Trophoblast cell (in vitro differentiated cells and primary cell): Measurements from ENCODE around the gene CDK2AP2.
A peak's percentile ranks its signal among the peaks of the same experiment; 100 is the strongest.
"Not testable (repeated sequence)": the region's sequence is repeated elsewhere in the genome, so short reads cannot be mapped to it uniquely, and the experiment has no call there.

ENCODE experiments used
- DNase-seq, 2 donors: peaks; one replicate each; pipeline ENCODE4 v3.0.0-alpha.2; 2016
- H2AFZ ChIP-seq: 2 replicates; pipeline ENCODE4 v1.6.1; 2013; ENCODE audit warnings: low read length, moderate library complexity, mild to moderate bottlenecking; ENCODE audit not compliant: insufficient read depth, poor library complexity
- H2AK5ac ChIP-seq: 2 replicates; pipeline ENCODE4 v1.6.1; 2013; ENCODE audit warnings: mild to moderate bottlenecking, low read length
- H2BK120ac ChIP-seq: 2 replicates; pipeline ENCODE4 v1.6.1; 2013; ENCODE audit warnings: low read length, mild to moderate bottlenecking, moderate library complexity; ENCODE audit not compliant: insufficient read depth, poor library complexity
- H2BK12ac ChIP-seq: 2 replicates; pipeline ENCODE4 v1.6.1; 2013; ENCODE audit warnings: mild to moderate bottlenecking, low read length, moderate library complexity
- H2BK5ac ChIP-seq: 2 replicates; pipeline ENCODE4 v1.6.1; 2013; ENCODE audit warnings: low read length, low read depth, moderate library complexity, mild to moderate bottlenecking; ENCODE audit not compliant: poor library complexity
- H3K14ac ChIP-seq: 2 replicates; pipeline ENCODE4 v1.6.1; 2013; ENCODE audit warnings: mild to moderate bottlenecking, low read length
- H3K18ac ChIP-seq: 2 replicates; pipeline ENCODE4 v1.6.1; 2013; ENCODE audit warnings: mild to moderate bottlenecking, low read length
- H3K23ac ChIP-seq: 2 replicates; pipeline ENCODE4 v1.6.1; 2013; ENCODE audit warnings: low read length
- H3K27ac ChIP-seq: 2 replicates; pipeline ENCODE4 v1.5.1; 2013; ENCODE audit warnings: low read depth, mild to moderate bottlenecking, inconsistent platforms, low read length, moderate library complexity
- H3K27me3 ChIP-seq: 2 replicates; pipeline ENCODE4 v1.6.1; 2013; ENCODE audit warnings: inconsistent platforms, mild to moderate bottlenecking, low read length, moderate library complexity; ENCODE audit not compliant: insufficient read depth
- H3K36me3 ChIP-seq, 2 experiments: 1 replicate in 1 of 2; 2 replicates in 1 of 2; pipeline ENCODE4 v1.6.1; 2013; ENCODE audit warnings: low read length in 2 of 2, mild to moderate bottlenecking in 2 of 2, moderate library complexity in 1 of 2; ENCODE audit not compliant: insufficient read depth in 2 of 2, control insufficient read depth in 1 of 2
- H3K4ac ChIP-seq: 2 replicates; pipeline ENCODE4 v1.6.1; 2013; ENCODE audit warnings: low read depth, mild to moderate bottlenecking, low read length, moderate library complexity
- H3K4me1 ChIP-seq, 2 experiments: 1 replicate in 1 of 2; 2 replicates in 1 of 2; pipeline ENCODE4 v1.6.1; 2013; ENCODE audit warnings: low read length in 2 of 2, mild to moderate bottlenecking in 2 of 2, moderate library complexity in 1 of 2; ENCODE audit not compliant: insufficient read depth in 2 of 2, control insufficient read depth in 1 of 2
- H3K4me2 ChIP-seq: 2 replicates; pipeline ENCODE4 v1.6.1; 2013; ENCODE audit warnings: inconsistent platforms, mild to moderate bottlenecking, low read length, moderate library complexity
- H3K4me3 ChIP-seq: 2 replicates; pipeline ENCODE4 v1.5.1; 2013; ENCODE audit warnings: mild to moderate bottlenecking, low read depth, low read length, inconsistent platforms
- H3K79me1 ChIP-seq: one replicate; pipeline ENCODE4 v1.6.1; 2013; ENCODE audit warnings: low read length
- H3K79me2 ChIP-seq: 2 replicates; pipeline ENCODE4 v1.6.1; 2013; ENCODE audit warnings: low read length, mild to moderate bottlenecking; ENCODE audit not compliant: control insufficient read depth, insufficient read depth, poor library complexity
- H3K9ac ChIP-seq: 2 replicates; pipeline ENCODE4 v1.6.1; 2013; ENCODE audit warnings: mild to moderate bottlenecking, low read length
- H3K9me3 ChIP-seq: 2 replicates; pipeline ENCODE4 v1.6.1; 2013; ENCODE audit warnings: low read depth, mild to moderate bottlenecking, control low read depth, inconsistent platforms, low read length; ENCODE audit not compliant: insufficient read depth
- H4K12ac ChIP-seq: 2 replicates; pipeline ENCODE4 v1.6.1; 2013; ENCODE audit warnings: low read depth, mild to moderate bottlenecking, low read length, moderate library complexity
- H4K8ac ChIP-seq: 2 replicates; pipeline ENCODE4 v1.6.1; 2013; ENCODE audit warnings: low read depth, mild to moderate bottlenecking, low read length, moderate library complexity
- H4K91ac ChIP-seq: one replicate; pipeline ENCODE4 v1.6.1; 2013; ENCODE audit warnings: low read depth, mild to moderate bottlenecking, low read length, moderate library complexity
- WGBS: extraction: QIAGEN DNeasy Blood & Tissue Kit; methylation state at CpG from one replicate; pipeline ENCODE4 v1.1.7; 2013; ENCODE audit warnings: missing lambda C conversion rate; ENCODE audit not compliant: insufficient read length, insufficient coverage; ENCODE audit errors: extremely low coverage; 5-methylcytosine and 5-hydroxymethylcytosine counted together

CDK2AP2 gene

DNA sequence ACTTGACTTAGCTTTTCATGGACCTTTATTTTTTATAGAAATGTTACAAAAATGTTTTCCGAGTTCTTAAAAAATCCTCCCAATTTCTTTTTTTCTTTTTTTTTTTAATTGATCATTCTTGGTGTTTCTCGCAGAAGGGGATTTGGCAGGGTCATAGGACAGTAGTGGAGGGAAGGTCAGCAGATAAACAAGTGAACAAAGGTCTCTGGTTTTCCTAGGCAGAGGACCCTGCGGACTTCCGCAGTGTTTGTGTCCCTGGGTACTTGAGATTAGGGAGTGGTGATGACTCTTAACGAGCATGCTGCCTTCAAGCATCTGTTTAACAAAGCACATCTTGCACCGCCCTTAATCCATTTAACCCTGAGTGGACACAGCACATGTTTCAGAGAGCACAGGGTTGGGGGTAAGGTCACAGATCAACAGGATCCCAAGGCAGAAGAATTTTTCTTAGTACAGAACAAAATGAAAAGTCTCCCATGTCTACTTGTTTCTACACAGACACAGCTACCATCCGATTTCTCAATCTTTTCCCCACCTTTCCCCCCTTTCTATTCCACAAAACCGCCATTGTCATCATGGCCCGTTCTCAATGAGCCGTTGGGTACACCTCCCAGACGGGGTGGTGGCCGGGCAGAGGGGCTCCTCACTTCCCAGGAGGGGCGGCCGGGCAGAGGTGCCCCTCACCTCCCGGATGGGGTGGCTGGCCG, 30.5 kb downstream of the CDK2AP2 start:
- not testable (repeated sequence) for H3K79me2 ChIP-seq, H3K79me1 ChIP-seq, H2AFZ ChIP-seq, H4K91ac ChIP-seq, H3K9me3 ChIP-seq, H3K4me1 ChIP-seq, H3K27ac ChIP-seq, H3K18ac ChIP-seq, H3K4me2 ChIP-seq, H3K4me3 ChIP-seq, H3K9ac ChIP-seq, H2BK120ac ChIP-seq, H2BK12ac ChIP-seq, H2BK5ac ChIP-seq, H3K36me3 ChIP-seq, H3K4ac ChIP-seq, H2AK5ac ChIP-seq, H3K14ac ChIP-seq, H3K27me3 ChIP-seq, H4K12ac ChIP-seq, DNase-seq, H4K8ac ChIP-seq, H3K23ac ChIP-seq
- WGBS, result no CpG with 5 or more reads among the region's 16 CpGs

GRCh38 chr11:67476692-67477091, 31.3 kb downstream of the CDK2AP2 start:
- H2AFZ ChIP-seq, H3K18ac ChIP-seq, H3K9me3 ChIP-seq, H2BK120ac ChIP-seq, DNase-seq, H3K79me2 ChIP-seq, H2BK5ac ChIP-seq, H3K36me3 ChIP-seq, H4K12ac ChIP-seq, H4K91ac ChIP-seq, H3K9ac ChIP-seq, H3K14ac ChIP-seq, H3K27me3 ChIP-seq, H3K4me1 ChIP-seq, H3K79me1 ChIP-seq, H4K8ac ChIP-seq, H3K23ac ChIP-seq, H3K4me2 ChIP-seq, H2AK5ac ChIP-seq, H3K4ac ChIP-seq, H2BK12ac ChIP-seq, H3K4me3 ChIP-seq, H3K27ac ChIP-seq: not testable (repeated sequence)
- WGBS, result no CpG with 5 or more reads among the region's 10 CpGs

DNA sequence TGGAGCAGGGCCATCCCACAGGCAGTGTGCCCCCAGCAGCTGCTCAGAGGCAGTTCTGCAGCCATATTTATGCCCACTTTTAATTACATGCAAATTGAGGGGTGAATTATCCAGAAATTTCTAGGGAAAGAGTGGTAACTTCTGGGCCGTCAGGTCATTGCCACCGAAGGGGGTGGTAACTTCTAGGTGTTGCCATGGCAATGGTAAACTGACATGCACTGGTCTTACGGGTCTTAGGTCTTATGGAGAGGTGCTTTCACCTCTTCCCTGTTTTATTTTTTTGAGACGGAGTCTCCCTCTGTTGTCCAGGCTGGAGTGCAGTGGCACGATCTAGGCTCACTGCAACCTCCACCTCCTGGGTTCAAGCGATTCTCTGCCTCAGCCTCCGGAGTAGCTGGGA, 35.1 kb downstream of the CDK2AP2 start:
- Histone ChIP-seq H3K4ac (no peak overlapping the region), H3K9me3 (peaks cover 2% of the 10 kb centered on the region), H3K79me2 (peaks cover 7% of the 10 kb centered on the region), H2AFZ (no peak overlapping the region), H3K4me1 (peaks cover 8% of the 10 kb centered on the region in 2 experiments), H3K4me3 (no peak overlapping the region), H3K9ac (no peak overlapping the region), H2AK5ac (no peak overlapping the region), H3K18ac (no peak overlapping the region), H3K14ac (no peak overlapping the region), H3K4me2 (no peak overlapping the region), H2BK5ac (no peak overlapping the region), H4K91ac (no peak overlapping the region), H3K27ac (no peak overlapping the region), H3K79me1 (peaks cover 10% of the 10 kb centered on the region), H3K36me3 (no peaks in the 10 kb centered on the region), H2BK12ac (no peak overlapping the region), H4K8ac (no peak overlapping the region), H3K23ac (no peak overlapping the region), H3K27me3 (no peaks in the 10 kb centered on the region), H4K12ac (no peak overlapping the region), H2BK120ac (no peak overlapping the region)
- WGBS, result no CpG with 5 or more reads among the region's 7 CpGs
- DNase-seq, result peak in 1 of 2 donors; percentile 35

- no CpG with 5 or more reads among the region's 8 CpGs for WGBS
- Histone ChIP-seq H2AFZ (no peak overlapping the region), H2BK120ac (no peak overlapping the region), H3K36me3 (no peaks in the 10 kb centered on the region), H3K4me2 (no peak overlapping the region), H2BK12ac (no peak overlapping the region), H3K9ac (no peak overlapping the region), H3K4me3 (no peak overlapping the region), H3K4me1 (peaks cover 10 to 13% of the 10 kb centered on the region in 2 experiments), H3K79me2 (peaks cover 7% of the 10 kb centered on the region), H3K9me3 (peaks cover 2% of the 10 kb centered on the region), H3K27me3 (no peaks in the 10 kb centered on the region), H3K4ac (no peak overlapping the region), H2BK5ac (no peak overlapping the region), H3K23ac (no peak overlapping the region), H4K8ac (no peak overlapping the region), H4K91ac (no peak overlapping the region), H3K79me1 (peaks cover 10% of the 10 kb centered on the region), H3K18ac (no peak overlapping the region), H3K27ac (no peak overlapping the region), H3K14ac (no peak overlapping the region), H2AK5ac (no peak overlapping the region), H4K12ac (no peak overlapping the region)
- DNase-seq, result peak; percentile 30 to 72
Measured at GRCh38 chr11:67470337-67471002, 37.5 kb downstream of the CDK2AP2 start.
